NCI-H526 treated with DMSO at 0.1 percent for 48 hours (cell line): ENCODE results near the gene IL32.

Experiments
- DNase-seq: peaks from one replicate; lab custom pipeline; 2025; lab: John Stamatoyannopoulos, UW

The IL32 gene, protein sequence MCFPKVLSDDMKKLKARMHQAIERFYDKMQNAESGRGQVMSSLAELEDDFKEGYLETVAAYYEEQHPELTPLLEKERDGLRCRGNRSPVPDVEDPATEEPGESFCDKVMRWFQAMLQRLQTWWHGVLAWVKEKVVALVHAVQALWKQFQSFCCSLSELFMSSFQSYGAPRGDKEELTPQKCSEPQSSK

GRCh38 chr16:3065069-3065741, at the start of gene IL32:
TSS of gene IL32 (plus strand) at chr16:3065640. CDS start at chr16:3065812, 172 bp downstream.
- no peak for DNase-seq

GRCh38 chr16:3015865-3016521, 49.4 kb upstream of the IL32 start:
- no peak for DNase-seq

- no peak for DNase-seq
Measured at GRCh38 chr16:3017344-3017743, 48.1 kb upstream of the IL32 start.

DNA sequence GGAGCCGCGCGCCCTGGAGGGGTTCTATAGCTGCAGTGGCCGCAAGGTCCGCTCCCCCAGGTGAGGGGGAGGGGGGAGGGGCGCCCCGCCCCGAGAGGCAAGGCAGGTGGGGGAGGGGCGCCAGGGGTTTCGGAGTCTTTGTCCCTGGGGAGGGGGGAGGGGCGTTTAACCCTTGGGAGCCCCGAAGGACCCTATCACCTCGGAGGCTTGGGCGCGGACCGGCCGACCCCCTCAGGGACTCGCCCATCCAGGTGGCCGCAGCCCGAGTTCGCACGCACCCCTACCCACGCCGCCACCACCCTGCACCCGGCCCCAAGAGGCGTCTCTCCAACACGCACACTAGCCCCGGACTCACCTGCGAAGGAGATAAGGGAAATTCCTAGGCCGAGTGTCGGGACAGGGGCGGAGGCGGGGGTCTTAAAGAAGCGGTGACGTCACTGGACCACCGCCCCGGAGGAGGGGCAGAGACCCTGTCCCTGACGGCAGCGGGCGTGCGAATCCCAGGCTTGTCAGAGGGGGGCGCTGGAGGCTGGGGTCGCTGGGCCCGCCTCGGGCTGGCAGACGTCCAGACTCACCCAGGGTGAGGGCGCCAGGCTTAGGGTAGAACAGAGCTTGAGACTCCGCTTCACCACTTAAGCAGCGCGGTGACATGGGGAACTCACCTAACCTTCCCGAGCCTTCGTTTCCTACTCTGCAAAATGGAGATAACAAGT, 47.5 kb upstream of the IL32 start, which contains the start of gene CLDN6:
TSS of gene CLDN6 (minus strand) at position 390 of the 713 bp plus-strand sequence. CDS start 2,162 bp downstream, outside the sequence.
- DNase-seq, result no peak

- no peak for DNase-seq
Measured at GRCh38 chr16:3019594-3020246, 45.7 kb upstream of the IL32 start.

- DNase-seq, result no peak
Measured at GRCh38 chr16:3020247-3020603, 45.2 kb upstream of the IL32 start, which contains the start of gene TNFRSF12A. TSS of gene TNFRSF12A (plus strand) at chr16:3020368. CDS start at chr16:3020398, 30 bp downstream.

- DNase-seq, result no peak
Measured at GRCh38 chr16:3020604-3021448, 44.6 kb upstream of the IL32 start.

- peak; percentile 36 for DNase-seq
Measured at GRCh38 chr16:3021449-3022207, 43.8 kb upstream of the IL32 start.

DNA sequence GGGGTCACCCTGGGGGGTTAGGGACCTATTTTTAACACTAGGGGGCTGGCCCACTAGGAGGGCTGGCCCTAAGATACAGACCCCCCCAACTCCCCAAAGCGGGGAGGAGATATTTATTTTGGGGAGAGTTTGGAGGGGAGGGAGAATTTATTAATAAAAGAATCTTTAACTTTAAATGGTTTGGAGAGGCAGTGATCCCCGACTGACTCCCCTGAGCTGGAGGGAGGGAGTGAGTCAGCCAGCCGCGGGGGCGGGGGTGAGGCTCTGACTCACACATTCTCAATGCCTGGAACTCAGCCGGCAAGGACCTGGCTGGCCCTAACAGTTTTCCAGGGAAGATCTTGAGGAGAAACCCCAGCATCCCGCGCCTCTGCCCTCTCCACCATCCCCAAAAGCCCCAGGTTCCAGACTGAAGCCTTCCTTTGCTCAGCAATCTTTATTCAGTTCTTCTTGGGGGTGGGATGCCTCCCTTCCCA, 43.2 kb upstream of the IL32 start:
- no peak for DNase-seq

DNA sequence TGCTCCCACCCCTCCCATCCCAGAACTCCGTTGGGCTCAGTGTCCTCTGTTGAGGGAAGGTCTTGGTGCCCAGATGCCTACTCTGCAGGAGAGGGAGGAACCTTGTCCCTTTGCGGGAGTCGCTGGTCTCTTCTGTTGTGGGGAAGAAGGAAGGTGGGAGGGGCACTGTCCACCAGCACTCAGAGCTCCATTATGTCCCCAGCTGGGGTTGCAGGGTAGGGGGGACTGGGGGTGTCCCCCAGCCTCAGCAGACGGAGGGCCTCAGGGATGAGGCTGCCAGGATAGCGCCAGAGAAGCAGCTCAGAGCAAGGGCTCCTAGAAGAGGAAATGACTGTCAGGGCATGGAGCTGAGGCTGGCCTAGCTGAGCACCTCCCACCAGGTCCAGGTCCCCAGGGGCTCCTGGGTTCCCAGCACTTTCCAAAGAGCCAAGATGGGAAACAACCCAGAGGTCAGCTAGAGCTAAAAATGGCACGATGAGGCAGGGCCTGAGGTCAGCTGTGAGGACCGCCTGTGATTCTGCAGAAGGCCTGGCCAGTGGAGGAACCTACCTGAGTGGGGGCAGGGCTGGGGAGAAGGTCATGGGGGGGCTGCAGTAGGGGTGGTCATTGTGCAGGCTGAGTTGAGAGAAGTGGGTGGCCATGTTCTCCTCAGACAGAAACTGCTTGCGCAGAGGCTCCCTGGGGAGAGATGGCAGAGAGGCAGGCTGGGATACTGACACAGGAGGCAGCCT, 42.6 kb upstream of the IL32 start:
- DNase-seq, result no peak

DNA sequence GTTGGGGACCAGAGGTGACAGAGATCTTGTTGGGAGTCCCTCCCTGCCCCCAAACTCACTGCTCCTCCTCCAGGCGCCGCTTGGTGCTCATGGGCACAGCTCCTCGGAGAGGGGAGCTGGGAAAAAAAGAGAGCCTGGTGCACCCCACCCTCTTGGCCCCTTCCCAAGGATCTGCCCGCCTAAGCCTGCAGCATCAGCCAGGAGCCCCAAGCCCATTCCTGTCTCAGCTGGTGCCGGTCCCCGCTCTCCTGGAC, 42.1 kb upstream of the IL32 start:
- DNase-seq, result no peak

GRCh38 chr16:3023669-3024478, 41.6 kb upstream of the IL32 start, which contains the start of the genes HCFC1R1 and THOC6:
TSS of gene HCFC1R1 (minus strand) at chr16:3023942. CDS start at chr16:3023941, 1 bp downstream.
TSS of gene THOC6 (plus strand) at chr16:3024035. CDS start at chr16:3024327, 292 bp downstream.
- peak; percentile 88 for DNase-seq

DNA sequence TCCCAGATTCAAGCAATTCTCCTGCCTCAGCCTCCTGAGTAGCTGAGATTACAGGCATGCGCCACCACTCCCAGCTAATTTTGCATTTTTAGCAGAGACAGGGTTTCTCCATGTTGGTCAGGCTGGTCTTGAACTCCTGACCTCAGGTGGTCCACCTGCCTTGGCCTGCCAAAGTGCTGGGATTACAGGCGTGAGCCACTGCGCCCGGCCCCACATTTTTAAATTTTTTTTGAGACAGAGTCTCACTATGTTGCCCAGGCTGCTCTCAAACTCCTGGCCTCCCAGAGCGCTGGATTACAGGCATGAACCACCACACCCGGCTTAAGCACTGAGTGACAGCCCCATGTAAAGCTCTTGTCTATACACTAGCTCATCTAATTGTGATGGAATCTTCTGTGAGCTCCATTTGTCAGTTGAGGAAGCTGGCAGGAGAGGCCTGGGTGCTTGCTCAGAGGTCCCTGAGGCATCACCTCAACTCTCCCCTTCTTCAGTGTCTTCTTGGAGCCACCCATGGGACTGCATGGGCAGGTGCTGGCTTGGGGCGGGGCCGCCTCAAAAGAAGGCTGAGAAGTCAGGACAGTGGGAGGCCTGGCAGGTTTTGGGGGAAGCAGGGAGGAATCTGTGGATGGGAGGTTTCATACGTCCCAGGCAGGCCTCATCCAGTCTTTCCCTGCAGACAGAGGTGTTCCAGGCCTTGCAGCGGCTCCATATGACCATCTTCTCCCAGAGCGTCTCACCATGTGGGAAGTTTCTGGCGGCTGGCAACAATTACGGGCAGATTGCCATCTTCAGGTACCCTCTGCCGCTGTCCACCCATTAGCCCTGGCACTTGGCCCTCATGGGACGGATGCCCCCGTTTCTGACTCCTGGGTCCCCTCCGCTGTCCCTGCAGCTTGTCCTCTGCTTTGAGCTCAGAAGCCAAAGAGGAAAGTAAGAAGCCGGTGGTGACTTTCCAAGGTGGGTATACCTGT, 40.1 kb upstream of the IL32 start:
- DNase-seq, result no peak

DNA sequence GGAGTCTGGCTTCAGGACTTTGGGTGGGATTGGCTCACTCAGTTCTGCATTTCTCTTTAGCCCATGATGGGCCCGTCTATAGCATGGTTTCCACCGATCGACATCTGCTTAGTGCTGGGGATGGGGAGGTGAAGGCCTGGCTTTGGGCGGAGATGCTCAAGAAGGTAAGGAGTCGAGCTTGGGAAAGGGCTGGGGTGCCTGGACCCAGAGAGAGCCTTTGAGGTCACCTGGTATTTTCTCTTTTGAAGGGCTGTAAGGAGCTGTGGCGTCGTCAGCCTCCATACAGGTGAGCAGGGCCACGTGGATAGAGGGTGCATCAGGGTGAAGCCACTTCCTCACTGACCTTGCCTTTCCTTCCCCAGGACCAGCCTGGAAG, 39.4 kb upstream of the IL32 start:
- no peak for DNase-seq

DNA sequence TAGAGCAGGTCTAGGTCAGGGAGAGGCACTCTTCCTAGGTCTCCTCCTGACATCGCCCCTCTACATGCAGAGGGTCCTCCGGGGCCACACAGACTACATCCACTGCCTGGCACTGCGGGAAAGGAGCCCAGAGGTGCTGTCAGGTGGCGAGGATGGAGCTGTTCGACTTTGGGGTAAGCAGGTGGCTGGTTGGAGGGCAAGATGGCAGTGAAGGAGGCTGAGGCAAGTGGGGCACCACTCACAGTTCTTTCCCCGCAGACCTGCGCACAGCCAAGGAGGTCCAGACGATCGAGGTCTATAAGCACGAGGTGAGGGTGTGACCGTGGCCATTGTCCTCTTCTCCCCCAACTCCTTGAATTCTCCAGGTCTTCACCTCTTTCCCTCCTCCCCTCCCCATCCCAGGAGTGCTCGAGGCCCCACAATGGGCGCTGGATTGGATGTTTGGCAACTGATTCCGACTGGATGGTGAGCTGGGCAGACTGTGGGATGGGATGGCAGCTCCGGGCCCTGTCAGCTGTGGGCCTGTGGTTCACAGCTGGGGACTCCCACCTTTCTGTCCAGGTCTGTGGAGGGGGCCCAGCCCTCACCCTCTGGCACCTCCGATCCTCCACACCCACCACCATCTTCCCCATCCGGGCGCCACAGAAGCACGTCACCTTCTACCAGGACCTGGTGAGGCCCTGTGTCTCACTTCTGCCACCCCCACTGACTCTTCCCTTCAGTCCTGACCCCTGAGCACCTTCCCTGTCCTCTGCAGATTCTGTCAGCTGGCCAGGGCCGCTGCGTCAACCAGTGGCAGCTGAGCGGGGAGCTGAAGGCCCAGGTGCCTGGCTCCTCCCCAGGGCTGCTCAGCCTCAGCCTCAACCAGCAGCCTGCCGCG, 38.6 kb upstream of the IL32 start:
- DNase-seq, result no peak

DNA sequence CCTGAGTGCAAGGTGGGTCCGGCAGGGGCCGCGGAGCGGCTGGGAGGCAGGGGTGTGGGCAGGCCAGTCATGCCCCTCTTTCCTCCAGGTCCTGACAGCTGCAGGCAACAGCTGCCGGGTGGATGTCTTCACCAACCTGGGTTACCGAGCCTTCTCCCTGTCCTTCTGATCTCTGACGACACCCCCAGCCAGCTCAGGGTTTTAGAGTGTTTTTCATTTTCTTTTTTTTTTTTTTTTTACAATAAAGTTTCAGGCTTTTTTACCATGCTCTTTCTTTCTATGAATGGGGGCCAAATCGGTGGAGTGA, 38.0 kb upstream of the IL32 start:
- DNase-seq, result no peak
